NCI-H526 (cell line): ENCODE data around the gene GCC1.
"Not testable (repeated sequence)": the region's sequence is repeated elsewhere in the genome, so short reads cannot be mapped to it uniquely, and the experiment has no call there.

Experiments used
- DNase-seq, 2 experiments: peaks; one replicate each; lab custom pipeline; 2025; lab: John Stamatoyannopoulos, UW

Gene GCC1

DNA sequence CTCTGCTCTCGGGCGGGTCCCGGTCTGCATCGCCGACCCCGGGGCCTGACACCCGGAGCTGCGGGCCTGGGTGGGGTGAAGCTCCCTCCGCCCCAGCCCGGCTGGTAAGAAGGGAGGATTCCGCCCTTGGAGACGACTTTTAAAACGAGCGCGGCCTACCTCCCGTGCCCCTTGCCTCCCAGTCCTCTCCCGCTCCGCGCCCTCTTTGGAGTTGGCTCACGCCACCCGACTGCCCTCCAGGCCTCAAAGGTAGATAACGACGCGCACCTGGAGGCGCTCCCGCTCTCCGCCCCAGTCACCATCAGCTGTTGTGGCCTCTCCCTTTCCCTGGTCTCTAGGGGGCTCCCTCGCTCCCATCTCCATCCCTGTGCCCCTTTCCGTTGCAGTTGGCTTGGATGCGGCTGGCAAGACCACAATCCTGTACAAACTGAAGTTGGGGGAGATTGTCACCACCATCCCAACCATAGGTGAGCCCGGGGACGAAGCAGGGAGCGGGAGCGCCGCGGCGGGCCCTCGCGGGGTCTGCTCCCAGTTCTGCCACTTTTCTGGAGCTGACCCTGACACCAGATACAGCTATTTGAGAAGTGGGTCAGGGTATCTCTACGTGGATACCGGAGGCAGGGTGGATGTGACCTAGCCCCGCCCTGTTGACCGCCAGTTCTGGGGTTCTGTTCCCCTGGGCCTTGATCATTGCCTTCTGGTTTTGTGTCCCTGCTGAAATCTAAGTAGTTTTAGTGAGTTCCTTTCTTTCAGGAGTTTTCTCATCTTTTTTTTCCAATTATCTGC lies 3.5 kb upstream of the GCC1 start:
- peak; percentile 66 to 85 for DNase-seq

GRCh38 chr7:127588019-127588696 lies 2.8 kb upstream of the GCC1 start, which contains the start of gene ARF5:
Gene ARF5, plus strand, starts transcription at chr7:127588411. Its CDS starts 88 bp downstream, at chr7:127588499.
- DNase-seq = peak; percentile 29 to 94

- DNase-seq = no peak
These were observed 2.2 kb upstream of the GCC1 start for GRCh38 chr7:127587663-127588018.

- DNase-seq = no peak
These were observed 950 bp upstream of the GCC1 start for GRCh38 chr7:127586346-127586745.

DNA sequence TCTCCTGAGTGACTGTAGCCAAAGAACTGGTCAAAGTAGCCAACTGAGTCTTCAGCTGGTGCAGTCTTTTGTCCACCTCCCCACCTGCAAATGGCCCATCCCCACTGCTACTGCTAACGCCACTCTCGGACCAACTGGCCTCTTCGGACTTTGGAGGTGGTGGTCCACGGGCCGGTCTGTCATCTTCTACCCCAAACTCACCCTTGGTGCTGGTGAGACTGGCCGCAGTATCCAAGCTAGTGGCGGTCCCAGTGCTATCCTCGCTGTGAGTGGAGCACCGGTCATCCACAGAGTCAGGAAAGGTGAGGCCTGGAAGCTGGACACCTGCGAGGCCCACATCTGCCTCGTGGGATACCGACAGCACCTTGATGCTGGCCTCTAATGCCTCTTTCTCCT lies 750 bp downstream of the GCC1 start:
- DNase-seq = no peak

GRCh38 chr7:127582361-127582760 lies 3.0 kb downstream of the GCC1 start:
- no peak for DNase-seq

DNA sequence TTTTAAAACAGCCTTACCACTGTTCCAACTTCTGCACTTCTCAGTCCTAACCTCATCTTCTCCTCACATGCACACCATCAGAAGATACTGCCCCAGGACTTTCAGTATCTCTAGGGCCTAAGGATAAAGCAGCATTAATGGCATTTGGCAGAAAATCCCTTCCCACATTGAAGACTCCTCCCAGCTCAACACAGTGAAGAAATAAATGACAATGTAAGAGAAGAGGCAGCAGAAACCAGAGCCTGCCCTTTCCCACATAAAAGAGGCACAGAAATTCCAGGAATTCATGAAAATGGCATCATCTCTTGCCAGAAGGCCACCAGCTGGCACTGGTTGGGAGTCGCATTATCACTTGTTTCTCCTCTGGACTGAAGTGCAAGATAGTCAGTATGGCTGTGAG lies 3.7 kb downstream of the GCC1 start:
- DNase-seq = no peak

DNA sequence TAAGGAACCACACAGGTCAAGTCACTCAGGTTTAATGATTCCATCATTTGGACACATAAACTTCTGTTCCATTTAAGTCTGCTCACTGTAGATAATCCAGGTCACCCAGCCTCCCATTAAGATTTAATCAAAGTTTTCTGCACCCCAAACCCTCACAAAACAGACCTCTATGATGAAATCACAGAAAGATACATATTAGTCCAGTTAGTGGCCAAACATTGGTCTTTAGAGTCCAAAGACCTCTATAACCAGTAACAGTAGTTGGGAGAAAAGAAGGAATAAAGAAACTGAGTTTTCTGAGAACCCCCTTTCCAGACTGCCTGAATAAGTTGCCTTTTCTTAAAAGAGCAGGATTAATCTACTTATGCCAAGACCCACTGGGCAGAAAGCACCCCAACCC lies 4.8 kb downstream of the GCC1 start:
- DNase-seq = no peak

- no peak for DNase-seq
These were observed 6.6 kb downstream of the GCC1 start for GRCh38 chr7:127578711-127579275.

DNA sequence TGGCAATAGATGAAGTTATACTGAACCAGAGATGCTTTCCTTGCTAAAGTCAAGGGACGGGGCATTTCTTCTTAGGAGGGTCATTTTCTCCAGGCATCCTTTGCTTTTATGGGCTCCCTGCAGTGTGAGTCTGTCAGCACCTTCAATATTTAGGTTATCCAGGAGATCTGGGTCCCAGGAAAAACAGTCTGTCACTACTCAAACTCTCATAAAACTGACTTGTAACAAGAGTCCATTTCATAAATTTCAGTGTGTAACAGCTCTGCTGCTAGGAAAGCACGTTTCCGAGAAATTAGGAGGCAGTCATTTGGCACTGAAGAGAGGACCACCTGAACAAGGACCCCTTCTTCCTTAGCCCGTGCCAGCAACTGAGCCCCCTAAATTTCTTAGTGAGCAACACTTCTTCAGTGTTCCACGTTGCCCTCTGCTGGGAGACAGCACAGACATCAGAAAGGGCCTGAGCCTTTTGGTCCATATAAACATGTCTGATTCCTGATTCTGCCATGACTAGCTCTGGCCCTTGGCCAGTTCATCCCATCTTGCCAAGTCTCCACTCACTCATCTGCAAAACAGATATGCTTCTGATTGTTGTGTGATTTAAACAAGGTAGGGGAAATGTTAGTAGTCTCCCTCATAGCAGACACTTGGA lies 7.2 kb downstream of the GCC1 start:
- DNase-seq = no peak

DNA sequence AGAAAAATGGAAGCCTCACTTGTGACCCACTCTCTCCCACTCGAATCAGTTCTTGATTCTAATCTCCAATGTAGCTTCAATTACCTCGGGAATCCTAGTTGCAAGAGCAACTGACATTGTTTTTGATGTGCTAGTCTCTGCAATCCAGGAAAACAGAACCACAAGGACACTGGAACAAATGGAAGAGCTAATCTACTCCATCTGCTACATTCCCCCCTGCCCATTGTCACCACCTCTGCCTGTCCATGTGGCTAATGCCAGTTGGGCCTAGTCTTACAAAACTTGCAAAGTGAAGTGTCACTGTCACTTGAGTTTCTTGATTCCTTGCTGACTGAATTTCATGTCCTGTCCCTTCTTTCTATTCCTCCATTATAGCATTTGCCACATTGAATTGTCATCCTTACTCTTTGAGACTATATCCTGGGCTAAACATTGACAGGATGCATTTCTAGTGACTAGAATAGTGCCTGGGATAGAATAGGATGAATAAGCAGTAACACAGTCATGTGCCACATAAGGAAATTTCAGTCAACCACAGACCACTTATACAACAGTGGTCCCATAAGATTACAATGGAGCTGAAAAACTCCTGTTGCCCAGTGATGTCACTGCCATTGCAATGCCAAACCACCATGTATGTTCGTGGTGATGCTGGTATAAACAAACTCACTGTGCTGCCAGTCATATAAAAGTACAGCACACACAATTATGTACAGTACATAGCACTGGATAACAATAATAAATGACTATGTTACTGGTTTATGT lies 13.5 kb downstream of the GCC1 start:
- DNase-seq = no peak

DNA sequence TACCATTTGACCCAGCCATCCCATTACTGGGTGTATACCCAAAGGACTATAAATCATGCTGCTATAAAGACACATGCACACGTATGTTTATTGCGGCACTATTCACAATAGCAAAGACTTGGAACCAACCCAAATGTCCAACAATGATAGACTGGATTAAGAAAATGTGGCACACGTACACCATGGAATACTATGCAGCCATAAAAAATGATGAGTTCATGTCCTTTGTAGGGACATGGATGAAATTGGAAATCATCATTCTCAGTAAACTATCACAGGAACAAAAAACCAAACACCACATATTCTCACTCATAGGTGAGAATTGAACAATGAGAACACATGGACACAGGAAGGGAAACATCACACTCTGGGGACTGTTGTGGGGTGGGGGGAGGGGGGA lies 17.4 kb downstream of the GCC1 start:
- not testable (repeated sequence) for DNase-seq

DNA sequence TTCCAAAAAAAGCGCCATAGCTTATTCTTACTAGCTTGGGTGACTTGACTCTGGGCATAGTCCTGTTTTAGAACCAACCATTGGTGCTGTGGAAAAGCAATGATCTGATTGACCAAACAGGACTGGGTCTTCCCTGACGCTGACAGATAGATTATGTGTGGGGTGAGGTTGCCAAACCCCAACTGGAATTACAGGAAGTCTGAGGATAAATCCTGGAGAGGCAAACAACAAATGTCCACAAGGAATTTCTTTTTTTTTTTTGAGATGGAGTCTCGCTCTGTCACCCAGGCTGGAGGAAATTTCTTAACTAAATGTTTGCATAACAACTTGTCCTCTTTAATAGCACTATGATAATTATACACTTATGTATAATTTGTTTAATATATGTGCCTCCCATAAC lies 19.2 kb downstream of the GCC1 start:
- no peak for DNase-seq

DNA sequence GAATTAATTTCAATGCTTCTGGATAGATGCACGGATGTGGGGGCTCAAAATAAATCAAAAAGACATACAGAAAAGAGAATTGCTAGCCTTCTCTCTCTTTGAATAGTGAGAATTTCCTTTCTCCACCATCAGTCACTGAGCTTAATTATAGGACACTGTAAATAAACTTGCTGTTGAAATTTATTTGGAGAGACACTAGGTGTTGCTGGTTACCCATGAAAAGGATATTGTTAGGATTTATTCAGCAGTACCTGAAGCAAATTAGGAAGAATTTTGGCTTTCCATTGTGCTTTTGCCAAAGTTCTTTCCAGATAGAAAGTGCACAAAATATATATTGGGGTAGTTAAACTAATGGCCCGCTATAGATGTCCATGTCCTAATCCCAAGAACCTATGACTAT lies 27.6 kb downstream of the GCC1 start:
- DNase-seq = no peak

GRCh38 chr7:127556404-127556803 lies 29.0 kb downstream of the GCC1 start:
- DNase-seq = no peak

DNA sequence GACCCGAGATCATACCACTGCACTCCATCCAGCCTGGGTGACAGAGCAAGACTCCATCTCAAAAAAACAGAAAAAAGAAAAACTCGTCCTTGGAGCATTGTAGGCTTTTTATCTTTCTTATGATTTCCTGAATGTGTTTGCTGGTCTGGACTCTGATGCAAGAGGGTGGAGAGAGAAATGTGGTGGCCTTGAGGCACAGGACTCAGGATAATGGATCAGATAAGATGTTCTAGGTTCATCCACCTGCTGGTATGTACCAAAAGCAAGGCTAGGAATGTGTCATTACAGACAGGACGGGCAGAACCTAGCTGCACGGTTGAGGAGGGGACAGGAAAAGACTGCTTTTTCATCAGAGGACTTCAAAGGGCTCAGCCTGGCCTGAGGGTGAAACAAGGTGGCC lies 33.5 kb downstream of the GCC1 start:
- no peak for DNase-seq

DNA sequence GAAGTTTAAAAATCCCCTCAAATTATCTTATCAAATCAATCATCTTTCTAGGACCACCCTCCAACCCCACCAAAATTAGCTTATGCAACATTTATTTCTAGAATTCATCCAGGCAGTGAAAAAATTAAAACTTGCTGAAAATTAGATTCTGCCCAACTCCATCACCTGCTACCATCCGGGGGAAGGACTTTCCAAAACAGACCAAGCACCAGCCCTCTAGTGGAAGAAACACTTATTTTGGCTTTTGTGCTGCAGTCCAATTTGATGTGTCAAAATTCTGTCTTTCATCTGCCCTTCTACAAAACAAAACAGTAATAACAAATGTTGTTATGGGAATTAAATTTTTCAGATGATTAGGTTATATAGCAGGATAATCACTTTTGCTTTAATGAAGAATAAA lies 35.1 kb downstream of the GCC1 start:
- no peak for DNase-seq

- DNase-seq = no peak
These were observed 39.1 kb downstream of the GCC1 start for GRCh38 chr7:127546313-127546712.

DNA sequence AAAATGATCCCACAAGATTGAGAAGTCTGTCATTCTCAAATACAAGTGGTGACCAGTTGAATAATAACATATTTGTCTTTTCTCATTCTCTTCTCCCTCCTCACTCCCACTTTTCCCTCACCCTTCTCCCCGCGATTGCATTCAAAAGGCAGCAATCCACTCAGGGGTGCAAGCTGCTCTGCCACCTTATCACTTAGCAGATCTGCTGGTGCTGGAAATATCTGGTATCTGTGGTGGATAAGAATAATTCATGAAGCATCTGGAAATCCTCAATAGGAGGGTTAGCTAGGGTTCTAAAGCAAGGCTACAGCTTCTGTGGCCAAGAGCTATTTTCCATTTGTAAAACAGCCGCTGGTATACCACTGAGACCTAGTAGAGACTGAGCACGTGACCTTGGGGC lies 43.8 kb downstream of the GCC1 start:
- DNase-seq = no peak

DNA sequence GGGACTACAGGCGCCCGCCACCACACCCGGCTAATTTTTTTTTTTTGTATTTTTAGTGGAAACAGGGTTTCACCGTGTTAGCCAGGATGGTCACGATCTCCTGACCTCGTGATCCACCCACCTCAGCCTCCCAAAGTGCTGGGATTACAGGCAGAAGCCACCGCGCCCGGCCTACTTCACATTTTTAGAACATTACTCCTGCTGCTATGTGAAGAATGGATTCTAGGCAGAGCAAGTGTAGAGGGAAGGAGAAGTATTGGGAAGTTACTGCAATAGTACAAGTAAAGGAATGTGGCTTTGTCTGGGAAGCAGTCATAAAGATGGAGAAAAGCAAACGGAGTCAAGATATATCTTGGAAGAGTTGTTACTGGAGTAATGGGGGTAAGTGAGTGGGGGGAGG lies 44.9 kb downstream of the GCC1 start:
- not testable (repeated sequence) for DNase-seq

GRCh38 chr7:127539116-127539515 lies 46.3 kb downstream of the GCC1 start:
- DNase-seq = no peak

GRCh38 chr7:127536741-127537140 lies 48.7 kb downstream of the GCC1 start:
- DNase-seq = no peak
